ENCODE measurements around the gene MIA.
A peak's percentile ranks its signal among the peaks of the same experiment; 100 is the strongest.
"Not testable (repeated sequence)": the region's sequence is repeated elsewhere in the genome, so short reads cannot be mapped to it uniquely, and the experiment has no call there.

Gene MIA

DNA sequence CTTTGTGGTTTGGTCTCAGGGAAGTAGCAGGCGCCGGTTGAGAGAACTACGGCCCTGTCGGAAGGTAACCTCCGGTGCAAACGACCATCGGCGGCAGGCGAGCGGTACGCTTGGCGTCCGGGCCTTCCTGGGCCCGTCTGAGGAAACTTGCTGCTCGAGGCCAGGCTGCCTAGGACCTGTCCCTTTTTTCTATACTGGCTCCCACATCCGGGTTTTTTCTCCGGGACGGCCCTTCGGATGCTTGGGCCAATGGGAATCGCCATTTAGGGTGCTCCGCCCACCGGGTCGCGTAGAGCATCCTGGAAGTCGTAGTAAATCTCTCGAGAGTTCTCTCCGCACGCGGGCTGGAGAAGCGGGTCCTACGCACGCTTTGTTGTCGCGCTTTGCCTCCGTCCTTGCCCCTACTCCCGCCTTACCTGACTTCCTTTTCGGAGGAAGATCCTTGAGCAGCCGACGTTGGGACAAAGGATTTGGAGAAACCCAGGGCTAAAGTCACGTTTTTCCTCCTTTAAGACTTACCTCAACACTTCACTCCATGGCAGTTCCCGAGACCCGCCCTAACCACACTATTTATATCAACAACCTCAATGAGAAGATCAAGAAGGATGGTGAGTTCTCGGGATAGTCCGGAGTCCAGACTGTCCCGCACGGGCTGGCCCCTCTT is 24.3 kb upstream of the MIA start, which contains the start of gene SNRPA:
TSS of gene SNRPA (plus strand) at position 330 of the 664 bp plus-strand sequence. CDS start at position 536, 206 bp downstream.
- DNase-seq = peak; percentile 99

DNA sequence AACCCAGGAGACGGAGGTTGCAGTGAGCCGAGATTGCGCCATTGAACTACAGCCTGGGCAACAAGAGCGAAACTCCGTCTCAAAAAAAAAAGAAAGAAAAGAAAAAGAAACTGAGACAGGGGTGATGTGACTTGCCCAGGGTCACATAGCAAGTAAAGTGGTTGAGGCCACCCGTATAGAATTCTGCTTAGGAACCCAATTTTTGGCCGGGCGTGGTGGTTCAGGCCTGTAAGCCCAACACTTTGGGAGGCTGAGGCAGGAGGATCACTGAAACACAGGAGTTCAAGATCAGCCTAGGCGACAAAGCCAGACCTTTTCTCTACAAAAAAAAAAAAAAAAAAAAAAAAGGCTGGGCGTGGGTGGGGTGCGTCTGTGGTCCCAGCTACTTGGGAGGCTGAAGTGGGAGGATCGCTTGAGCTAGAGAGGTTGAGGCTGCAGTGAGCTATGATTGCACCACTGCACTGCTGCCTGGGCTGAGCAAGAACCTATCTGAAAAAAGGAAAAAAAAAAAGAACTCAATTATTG is 23.0 kb upstream of the MIA start:
- peak; percentile 34 for DNase-seq

DNA sequence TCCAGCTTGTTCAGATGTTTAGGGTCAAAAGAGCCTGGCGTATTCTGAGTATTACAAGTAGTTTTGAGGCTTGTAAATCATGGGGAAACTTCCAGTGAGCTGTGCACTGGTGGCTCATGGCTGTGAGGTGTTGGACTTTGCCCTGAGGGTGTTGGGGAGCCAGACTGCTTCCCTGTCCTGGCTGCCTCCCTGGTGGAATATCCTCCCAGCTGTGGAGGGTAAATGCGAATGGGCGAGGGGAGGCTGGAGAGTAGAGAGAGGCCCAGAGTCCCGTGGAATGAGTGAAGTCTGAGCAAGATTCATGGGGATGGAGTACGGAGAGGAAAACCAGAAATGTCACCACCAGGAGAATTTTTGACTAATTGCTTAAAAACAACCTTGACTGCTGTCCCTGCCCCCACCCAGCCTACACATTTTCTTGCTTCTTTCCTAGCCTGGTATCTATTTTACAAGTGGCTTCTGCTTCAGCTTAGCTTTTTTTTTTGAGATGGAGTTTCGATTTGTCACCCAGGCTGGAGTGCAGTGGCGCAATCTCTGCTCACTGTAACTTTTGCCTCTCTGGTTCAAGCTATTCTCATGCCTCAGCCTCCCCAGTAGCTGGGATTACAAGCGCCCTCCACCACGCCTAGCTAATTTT is 20.6 kb upstream of the MIA start:
- DNase-seq = no peak

DNA sequence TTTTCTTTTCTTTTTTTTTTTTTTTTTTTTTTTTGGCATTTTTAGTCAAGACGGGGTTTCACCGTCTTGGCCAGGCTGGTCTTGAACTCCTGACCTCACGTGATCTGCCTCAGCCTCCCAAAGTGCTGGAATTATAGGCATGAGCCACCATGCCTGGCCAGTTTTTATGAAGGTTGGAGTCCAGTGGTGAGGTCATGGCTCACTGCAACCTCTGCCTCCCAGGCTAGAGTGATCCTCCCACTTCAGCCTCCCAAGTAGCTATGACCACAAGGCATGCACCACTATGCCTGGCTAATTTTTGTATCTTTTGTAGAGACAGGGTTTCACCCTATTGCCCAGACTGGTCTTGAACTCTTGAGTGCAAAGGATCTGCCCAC is 20.1 kb upstream of the MIA start:
- no peak for DNase-seq

DNA sequence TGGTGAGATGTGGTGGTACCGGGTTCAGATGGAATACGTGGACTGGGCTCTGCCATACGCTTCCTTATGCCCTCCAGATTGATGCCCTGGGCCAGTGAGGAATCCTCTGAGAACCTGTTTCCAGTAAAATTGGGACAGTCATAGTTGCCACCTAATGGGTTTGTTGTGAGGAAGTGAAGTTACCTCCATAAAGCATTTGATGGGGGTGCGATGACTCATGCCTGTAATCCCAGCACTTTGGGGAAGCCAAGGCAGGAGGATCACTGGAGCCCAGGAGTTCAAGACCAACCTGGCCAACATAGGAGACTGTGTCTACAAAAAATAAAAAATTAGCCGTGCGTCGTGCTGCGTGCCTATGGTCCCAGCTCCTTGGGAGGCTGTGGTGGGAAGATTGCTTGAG is 19.5 kb upstream of the MIA start:
- no peak for DNase-seq

DNA sequence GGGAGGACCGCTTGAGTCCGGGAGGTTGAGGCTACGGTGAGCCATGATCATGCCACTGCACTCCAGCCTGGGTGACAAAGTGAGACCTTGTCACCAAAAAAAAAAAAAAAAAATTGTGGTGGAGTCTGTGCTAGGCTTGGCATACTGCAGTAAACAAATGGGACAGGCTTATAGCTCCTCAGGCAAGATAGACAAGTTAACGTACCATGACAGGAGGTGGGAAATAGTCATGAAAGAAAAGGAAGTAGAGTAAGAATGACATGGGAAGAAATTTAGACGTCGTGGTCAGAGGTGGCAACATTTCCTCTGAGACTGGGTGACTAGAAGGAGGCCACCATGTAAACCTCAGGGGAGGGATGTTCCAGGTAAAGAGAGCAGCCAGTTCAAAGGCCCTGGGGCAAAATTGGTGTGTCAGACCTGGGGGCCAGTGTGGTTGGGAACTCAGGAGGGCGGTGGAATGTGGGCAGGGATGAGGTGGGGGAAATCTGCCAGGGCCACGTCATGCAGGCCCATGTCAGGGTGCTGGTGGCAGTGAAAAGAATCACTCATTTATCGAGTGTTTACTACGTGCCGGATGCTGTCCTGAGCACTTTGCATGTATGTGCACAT is 18.7 kb upstream of the MIA start:
- no peak for DNase-seq

DNA sequence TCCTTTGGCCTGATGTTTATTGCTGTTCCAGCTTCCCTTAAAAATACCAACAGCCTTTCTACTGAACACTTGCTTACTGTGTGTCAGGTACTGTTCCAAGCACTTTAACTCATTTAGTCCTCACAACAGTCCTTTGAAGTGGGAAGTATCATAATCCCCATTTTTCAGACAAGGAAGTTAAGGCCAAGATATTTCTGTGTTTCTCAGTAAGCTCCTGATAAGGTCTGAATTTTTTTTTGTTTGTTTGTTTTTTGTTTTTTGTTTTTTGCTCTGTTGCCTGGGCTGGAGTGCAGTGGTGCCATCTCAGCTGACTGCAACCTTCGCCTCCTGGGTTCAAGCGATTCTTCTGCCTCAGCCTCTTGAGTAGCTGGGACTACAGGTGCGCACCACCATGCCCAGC is 16.8 kb upstream of the MIA start:
- no peak for DNase-seq

DNA sequence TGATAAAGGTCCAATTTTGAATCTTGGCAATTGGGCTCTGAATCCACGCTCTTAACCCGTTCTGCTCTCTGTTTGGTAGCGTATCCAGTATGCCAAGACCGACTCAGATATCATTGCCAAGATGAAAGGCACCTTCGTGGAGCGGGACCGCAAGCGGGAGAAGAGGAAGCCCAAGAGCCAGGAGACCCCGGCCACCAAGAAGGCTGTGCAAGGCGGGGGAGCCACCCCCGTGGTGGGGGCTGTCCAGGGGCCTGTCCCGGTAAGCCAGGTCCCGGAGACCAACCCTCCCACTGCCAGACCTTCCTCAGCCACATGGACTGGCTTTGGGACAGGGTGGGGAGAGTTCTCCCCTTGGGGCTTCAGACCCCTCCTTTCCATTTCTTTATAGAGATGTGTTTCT is 16.0 kb upstream of the MIA start:
- no peak for DNase-seq

DNA sequence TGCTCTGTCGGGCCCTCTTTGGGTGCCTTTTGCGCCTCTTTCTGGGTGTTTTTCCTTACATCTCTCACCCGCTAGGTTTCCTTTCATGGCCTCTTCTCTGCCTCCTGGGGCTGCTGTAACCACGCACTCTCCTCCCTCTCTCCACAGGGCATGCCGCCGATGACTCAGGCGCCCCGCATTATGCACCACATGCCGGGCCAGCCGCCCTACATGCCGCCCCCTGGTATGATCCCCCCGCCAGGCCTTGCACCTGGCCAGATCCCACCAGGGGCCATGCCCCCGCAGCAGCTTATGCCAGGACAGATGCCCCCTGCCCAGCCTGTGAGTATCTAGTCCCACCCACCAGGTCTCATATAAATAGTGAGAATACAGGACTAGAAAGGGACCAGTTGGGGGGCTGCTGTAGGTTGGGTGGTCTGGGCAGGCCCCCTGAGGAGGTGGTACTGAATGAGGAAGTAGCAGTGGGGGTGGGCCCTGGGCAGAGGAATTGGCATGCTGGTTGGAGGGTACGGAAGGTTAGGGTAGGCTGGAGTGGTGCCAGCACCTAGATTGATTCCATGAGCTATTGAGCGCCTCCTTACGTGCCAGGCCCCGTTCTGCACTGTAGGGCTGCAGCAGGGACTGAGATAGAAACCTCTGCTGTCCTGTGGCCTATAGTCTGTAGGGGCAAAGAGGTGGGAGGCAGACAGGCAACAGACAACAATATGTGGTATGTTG is 12.4 kb upstream of the MIA start:
- no peak for DNase-seq

DNA sequence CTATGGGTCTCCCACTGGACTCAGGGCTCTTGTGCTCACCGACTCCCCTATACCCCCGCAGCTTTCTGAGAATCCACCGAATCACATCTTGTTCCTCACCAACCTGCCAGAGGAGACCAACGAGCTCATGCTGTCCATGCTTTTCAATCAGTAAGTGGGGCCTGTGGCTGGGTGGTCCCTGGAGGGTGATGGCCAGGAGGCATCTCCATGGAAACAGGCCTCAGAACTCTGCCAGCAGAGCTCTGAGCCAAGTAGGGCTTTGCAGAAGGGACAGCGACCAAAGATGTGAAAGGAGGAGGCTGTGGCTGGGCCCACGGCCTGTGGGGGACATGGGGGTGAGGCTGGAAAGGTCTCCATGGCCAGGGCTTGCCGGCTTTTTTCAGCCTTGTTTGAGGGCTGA is 11.8 kb upstream of the MIA start:
- DNase-seq = no peak

DNA sequence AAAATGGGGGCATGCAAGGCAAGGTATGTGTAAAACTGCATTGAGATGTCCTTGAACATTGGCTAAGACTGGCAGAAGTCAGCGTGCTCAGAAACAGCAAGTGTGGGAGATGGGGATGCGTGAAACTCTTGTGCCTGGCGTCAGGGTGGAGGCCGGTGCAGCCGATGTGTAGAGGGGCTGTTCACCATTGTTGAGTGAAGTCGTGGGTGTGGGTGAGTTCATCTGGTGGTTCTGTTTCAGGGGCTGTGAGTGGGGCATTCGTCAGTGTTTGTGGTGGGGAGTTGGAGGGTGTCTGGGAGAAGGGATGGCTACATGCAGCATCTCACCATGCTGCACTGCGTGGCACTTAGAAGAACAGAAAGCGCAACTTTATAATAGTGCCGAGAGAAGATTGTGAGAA is 11.4 kb upstream of the MIA start:
- no peak for DNase-seq

DNA sequence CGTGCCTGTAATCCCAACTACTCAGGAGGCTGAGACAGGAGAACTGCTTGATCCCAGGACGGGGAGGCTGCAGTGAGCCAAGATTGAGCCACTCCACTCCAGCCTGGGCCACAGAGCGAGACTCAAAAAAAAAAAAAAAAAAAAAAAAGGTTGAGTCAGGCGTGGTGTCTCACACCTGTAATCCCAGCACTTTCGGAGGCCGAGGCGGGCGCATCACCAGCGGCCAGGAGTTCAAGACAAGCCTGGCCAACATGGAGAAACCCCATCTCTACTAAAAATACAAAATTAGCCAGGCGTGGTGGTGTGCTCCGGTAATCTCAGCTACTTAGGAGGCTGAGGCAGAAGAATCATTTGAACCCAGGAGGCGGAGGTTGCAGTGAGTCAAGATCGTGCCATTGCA is 8.9 kb upstream of the MIA start:
- not testable (repeated sequence) for DNase-seq

DNA sequence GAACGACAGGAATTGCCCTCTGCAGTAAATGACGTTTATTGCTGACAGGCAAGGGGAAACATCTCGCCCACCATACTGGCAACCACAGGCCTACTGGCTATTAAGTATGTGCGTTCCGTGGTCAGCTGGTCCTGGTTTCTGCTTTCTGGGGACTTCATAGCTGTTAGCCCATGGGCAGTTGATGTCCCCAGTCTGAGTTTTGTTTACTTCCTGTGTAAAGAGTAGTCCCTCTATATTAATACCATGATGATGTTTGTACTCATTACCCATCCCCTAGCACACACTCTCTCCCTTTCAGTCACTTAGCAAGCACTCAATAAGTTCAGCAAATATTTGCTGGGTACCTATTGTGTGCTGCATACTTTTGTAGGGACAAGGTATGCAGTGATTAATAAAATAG is 6.5 kb upstream of the MIA start:
- no peak for DNase-seq

DNA sequence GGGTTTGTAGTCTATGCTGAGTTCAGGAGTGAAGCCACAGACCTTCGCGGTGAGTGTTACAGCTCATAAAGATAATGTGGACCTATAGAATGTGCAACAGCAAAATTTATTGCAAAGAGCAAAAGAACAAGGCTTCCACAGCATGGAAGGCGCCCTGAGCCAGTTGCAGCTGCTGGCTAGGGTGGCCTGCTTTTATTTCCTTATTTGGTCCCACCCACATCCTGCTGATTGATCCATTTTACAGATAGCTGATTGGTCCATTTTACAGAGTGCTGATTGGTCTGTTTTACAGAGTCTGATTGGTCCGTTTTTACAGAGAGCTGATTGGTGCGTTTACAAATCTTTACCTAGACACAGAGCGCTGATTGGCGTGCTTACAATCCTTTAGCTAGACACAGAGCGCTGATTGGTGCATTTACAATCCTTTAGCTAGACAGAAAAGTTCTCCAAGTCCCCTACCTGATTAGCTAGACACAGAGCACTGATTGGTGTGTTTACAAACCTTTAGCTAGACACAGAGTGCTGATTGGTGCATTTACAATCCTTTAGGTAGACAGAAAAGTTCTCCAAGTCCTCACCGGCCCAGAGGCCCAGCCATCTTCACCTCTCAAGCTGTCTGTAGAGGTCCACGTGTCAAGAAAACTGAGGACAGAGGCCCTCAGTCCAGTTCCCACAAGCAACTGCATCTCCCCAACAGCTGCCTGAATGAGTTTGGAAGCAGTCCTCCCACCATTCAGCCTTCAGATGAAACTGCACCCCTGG is 4.0 kb upstream of the MIA start:
- DNase-seq = peak; percentile 53

DNA sequence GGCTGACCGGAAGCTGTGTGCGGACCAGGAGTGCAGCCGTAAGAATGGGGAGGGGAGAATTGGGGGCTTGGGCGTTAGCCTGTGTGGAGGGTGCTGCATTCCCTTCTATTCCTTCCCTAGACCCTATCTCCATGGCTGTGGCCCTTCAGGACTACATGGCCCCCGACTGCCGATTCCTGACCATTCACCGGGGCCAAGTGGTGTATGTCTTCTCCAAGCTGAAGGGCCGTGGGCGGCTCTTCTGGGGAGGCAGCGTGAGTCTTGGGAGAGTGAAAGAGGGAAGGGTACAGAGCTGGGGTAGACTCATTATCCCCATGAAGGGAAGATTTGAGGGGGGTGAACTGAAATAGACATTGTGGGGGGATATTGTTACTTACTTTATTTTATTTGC is 306 bp downstream of the MIA start:
- no peak for DNase-seq

DNA sequence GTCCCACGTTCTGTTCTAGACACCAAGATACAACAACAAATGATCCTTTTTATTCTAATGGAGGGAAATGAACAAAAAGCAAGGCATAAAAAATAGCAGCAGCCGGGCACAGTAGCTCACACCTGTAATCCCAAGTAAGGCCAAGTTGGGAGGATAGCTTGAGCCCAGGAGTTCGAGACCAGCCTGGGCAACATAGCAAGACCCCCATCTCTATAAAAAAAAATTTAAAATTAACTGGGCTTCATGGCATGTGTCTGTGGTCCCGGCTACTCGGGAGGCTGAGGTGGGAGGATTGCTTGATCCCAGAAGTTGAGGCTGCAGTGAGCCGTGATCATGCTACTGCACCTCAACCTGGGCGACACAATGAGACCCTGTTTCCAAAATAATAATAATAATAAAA is 1.0 kb downstream of the MIA start:
- no peak for DNase-seq

DNA sequence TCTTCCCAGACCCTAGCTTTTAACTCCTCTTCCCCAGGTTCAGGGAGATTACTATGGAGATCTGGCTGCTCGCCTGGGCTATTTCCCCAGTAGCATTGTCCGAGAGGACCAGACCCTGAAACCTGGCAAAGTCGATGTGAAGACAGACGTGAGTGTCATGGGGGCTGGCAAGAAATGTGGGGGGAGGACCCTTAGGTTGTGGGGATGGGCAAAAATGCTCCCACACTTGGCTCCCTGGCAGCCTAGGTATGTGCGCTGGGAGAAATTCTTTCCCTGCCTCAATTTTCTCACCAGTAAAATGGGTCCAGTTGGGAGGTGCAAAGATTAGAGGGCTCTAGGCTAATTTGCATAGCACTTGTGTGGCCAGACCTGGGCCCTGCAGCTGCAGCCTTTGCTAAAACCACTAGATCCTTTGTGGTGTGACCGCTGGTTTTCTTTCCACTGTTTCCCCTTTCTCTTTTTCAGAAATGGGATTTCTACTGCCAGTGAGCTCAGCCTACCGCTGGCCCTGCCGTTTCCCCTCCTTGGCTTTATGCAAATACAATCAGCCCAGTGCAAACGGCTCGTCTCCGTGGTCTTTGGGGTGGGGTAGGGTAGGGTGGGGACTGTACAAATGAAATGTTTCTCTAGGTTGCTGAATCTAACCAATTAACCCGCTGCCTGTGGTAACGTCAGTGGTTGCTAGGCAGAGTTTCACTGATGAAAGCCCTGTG is 1.8 kb downstream of the MIA start:
- DNase-seq = peak; percentile 99

DNA sequence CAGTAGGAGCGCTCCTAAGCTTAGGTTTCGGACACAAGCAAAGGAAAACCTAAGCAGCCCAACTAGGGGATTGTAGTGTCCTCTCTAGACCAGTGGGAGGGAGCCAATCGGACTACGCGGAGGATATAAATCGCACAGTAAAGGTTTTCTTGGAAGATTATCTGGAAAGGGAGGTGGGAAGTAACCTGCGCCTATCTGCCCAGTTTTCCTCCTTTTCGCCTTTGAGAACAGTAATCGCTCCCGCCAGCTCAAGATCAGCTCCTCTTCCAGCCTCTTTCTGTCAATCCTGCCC is 2.3 kb downstream of the MIA start:
- no peak for DNase-seq

DNA sequence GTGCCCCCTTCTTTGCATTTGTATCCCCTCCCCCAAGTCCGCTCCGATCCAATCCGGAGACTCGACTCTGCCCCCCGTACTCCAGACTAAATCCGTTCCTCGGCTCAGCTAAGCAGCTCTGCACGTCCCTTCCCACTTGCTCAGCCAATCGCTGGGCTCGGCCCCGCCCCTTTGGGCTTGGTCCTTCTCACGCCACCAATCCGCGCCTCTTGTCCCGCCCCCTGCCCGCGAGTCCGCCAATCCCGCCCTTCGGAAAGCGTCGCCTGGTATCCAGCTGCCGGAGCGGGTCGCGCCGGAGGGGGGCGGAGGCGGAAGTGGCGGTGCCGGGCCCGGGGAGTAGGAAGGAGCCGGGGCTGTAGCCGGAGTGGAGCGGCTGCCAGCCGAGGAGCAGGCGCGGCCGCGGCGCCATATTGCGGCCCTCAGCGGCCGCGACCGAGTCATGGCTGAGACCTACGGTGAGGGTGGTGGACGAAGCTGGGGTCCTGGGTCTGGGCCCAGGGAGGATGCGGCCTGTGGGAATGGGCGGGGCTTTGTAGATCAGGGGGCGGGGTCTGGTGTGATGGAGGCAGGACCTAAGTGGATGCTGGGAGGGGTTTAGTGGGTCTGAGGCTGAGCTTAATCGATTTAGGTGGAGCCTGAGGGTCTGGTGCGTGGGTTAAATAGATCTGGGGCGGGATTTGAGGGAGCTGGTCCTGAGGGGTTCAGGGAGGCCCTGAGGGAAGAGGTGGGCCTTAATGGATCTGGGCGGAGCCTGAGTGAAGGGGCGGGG is 2.8 kb downstream of the MIA start, which contains the start of gene RAB4B:
TSS of gene RAB4B (plus strand) at position 311 of the 769 bp plus-strand sequence. CDS start at position 440, 129 bp downstream.
- DNase-seq = peak; percentile 100

DNA sequence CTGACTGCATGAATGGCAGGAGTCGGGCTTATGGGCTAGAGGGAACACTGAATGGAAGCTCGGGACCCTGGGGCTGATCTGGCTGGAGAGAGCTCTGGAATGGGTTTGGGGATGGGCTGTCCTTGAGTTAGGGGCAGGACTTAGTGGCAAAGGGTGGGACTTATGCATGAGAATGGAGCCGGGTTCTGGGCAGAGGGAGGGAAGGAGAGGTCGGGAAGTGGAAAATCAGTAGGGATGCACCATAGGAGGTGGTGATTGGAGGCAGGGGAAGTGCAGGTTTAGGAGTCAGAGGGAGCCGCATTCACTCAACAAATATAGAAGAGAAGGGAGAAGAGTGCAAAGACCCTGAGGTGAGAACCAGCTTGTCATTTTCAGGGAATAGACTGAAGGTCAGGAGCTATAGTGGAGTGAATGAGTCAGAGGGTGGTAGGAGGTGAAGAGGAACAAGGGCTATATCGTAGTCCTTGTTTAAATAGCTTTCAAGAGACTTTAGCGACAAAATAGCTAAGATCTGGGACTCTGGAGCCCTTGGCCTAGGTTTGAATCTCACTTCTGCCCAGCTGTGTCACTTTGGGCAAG is 3.5 kb downstream of the MIA start:
- peak; percentile 46 for DNase-seq

DNA sequence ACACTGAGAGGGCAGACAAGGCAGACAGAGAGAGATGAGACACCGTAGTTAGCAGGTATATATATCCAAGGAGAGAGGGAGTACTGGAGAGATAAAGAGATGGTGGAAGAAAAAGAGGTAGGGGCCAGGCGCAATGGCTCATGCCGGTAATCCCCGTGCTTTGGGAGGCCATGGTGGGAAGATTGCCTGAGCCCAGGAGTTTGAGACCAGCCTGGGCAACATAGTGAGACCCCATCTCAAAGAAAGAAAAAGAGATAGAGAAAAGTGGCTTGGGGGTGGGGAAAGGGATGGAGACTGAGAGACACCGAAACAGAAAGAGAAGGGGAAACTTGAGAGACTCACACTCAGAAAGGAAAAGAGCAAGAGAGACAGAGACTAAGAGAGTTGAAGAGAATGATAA is 5.3 kb downstream of the MIA start:
- DNase-seq = no peak
